Measurements from ENCODE around the gene SOS1. TPM values are rescaled to one million over a fixed set of nuclear protein-coding genes. Genes with fewer than 3 reads are reported as not detected.
A peak's percentile ranks its signal among the peaks of the same experiment; 100 is the strongest.

The SOS1 gene
- total and polyA plus RNA-seq, 2 donors (not counting 1 experiment from before 2014, with no cell fraction given), result 18.2 to 58.1 TPM

DNA sequence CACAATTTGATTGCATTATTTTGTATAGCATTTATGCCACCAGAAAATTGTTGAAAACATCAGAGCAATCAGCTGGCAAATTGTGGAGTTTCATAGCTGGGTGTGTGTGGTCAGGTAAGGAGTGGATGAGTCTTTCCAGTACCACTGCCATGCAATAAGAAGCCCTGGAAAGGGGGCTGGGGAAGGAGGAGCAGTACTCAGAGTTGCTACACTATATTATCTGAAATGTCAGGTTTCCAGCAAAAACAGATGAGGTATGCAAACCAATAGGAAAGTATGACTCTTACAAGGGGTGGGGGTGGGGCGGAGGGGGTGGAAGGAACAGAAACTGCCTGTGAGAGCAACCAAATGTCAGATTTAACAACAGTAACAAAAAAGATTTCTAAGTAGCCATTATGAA lies 112.2 kb downstream of the SOS1 start:
- peaks cover 14% of the 10 kb centered on the region for H3K4me1 Mint-ChIP-seq
- intact Hi-C loops (cut with micrococcal nuclease), result no loop called here
- Histone ChIP-seq H3K27me3 (replicated peaks in 1 of 4; ENCODE audit: control extremely low read depth in 1 of 4, control insufficient read depth in 3 of 4, insufficient read depth in 4 of 4, low read length in 3 of 4) (no peaks in the 10 kb centered on the region), H3K27ac (ENCODE audit: low read length in 2 of 2) (no peak overlapping the region), H3K36me3 (replicated peaks in 1 of 2; ENCODE audit: control extremely low read depth in 1 of 2, control insufficient read depth in 1 of 2, extremely low read depth in 1 of 2, insufficient read depth in 2 of 2, low read length in 1 of 2) (peaks cover 21 to 52% of the 10 kb centered on the region in 2 experiments), H3K4me3 (ENCODE audit: control extremely low read depth in 1 of 5, extremely low read depth in 1 of 5, insufficient read depth in 1 of 5, low read depth in 2 of 5, low read length in 4 of 5) (no peak overlapping the region), H4K20me1 (ENCODE audit: control insufficient read depth, insufficient read depth, low read length, poor library complexity, severe bottlenecking) (no peaks in the 10 kb centered on the region), H3K4me1 (ENCODE audit: control insufficient read depth in 2 of 2, insufficient read depth in 2 of 2, low read length in 2 of 2) (peaks cover 0 to 6% of the 10 kb centered on the region in 2 donors), H2AFZ (ENCODE audit: insufficient read depth, low read depth, low read length, poor library complexity, severe bottlenecking) (no peak overlapping the region), H3K4me2 (replicated peaks; ENCODE audit: low read depth, low read length, poor library complexity, severe bottlenecking) (no peak overlapping the region), H3K9me3 (ENCODE audit: control extremely low read depth in 1 of 3, control insufficient read depth in 2 of 3, insufficient read depth in 1 of 3, low read length in 2 of 3) (peaks cover 0 to 3% (median 0%) of the 10 kb centered on the region in 3 donors), H3K79me2 (ENCODE audit: control insufficient read depth, insufficient read depth, low read length) (no peaks in the 10 kb centered on the region), H3K9ac (ENCODE audit: low read length) (no peak overlapping the region)
- peak overlapping the region; percentile 78 for H3K27ac Mint-ChIP-seq
- H3K4me3 Mint-ChIP-seq, result peak overlapping the region; percentile 24
- ChIA-PET POLR2A (no interaction called here), CTCF (no interaction called here)
- DNase-seq (no peak), ATAC-seq (ENCODE audit: low read depth) (no peak)
- H3K9me3 Mint-ChIP-seq (ENCODE audit: insufficient read depth), result peaks cover 2% of the 10 kb centered on the region
- no peaks in the 10 kb centered on the region for H3K27me3 Mint-ChIP-seq
- TF ChIP-seq CTCF (IDR thresholded peaks at IDR 0.05), result no peak
- no peak for TF ChIP-seq EZH2 (IDR thresholded peaks at IDR 0.05; ENCODE audit: borderline replicate concordance, insufficient read depth, low read depth, low read length, poor library complexity, severe bottlenecking)
- WGBS (ENCODE audit: insufficient coverage), result no CpG with 5 or more reads among the region's 1 CpG

GRCh38 chr2:39007875-39008504 lies 112.9 kb downstream of the SOS1 start:
- WGBS (ENCODE audit: insufficient coverage), result 100% methylated on average over 3 of the region's 5 CpGs
- Histone ChIP-seq H3K4me1 (ENCODE audit: control insufficient read depth in 2 of 2, insufficient read depth in 2 of 2, low read length in 2 of 2) (peaks cover 0 to 6% of the 10 kb centered on the region in 2 donors), H3K4me3 (ENCODE audit: control extremely low read depth in 1 of 5, extremely low read depth in 1 of 5, insufficient read depth in 1 of 5, low read depth in 2 of 5, low read length in 4 of 5) (no peak overlapping the region), H3K27me3 (replicated peaks in 1 of 4; ENCODE audit: control extremely low read depth in 1 of 4, control insufficient read depth in 3 of 4, insufficient read depth in 4 of 4, low read length in 3 of 4) (no peaks in the 10 kb centered on the region), H2AFZ (ENCODE audit: insufficient read depth, low read depth, low read length, poor library complexity, severe bottlenecking) (no peak overlapping the region), H3K36me3 (replicated peaks in 1 of 2; ENCODE audit: control extremely low read depth in 1 of 2, control insufficient read depth in 1 of 2, extremely low read depth in 1 of 2, insufficient read depth in 2 of 2, low read length in 1 of 2) (peaks cover 17 to 48% of the 10 kb centered on the region in 2 experiments), H3K9me3 (ENCODE audit: control extremely low read depth in 1 of 3, control insufficient read depth in 2 of 3, insufficient read depth in 1 of 3, low read length in 2 of 3) (peaks cover 0 to 3% (median 0%) of the 10 kb centered on the region in 3 donors), H3K4me2 (replicated peaks; ENCODE audit: low read depth, low read length, poor library complexity, severe bottlenecking) (no peak overlapping the region), H3K27ac (ENCODE audit: low read length in 2 of 2) (no peak overlapping the region), H3K9ac (ENCODE audit: low read length) (no peak overlapping the region), H3K79me2 (ENCODE audit: control insufficient read depth, insufficient read depth, low read length) (no peaks in the 10 kb centered on the region), H4K20me1 (ENCODE audit: control insufficient read depth, insufficient read depth, low read length, poor library complexity, severe bottlenecking) (no peaks in the 10 kb centered on the region)
- intact Hi-C loops (cut with micrococcal nuclease), result no loop called here
- POLR2A ChIA-PET, result no interaction called here
- CTCF ChIA-PET, result interaction anchor here (0.5 to 1.1 kb wide), 2 partner anchors 118 to 221 kb away, joined by 3 to 4 read pairs; no protein-coding TSS in a partner anchor
- Mint-ChIP-seq H3K27ac (peak overlapping the region; percentile 78), H3K9me3 (ENCODE audit: insufficient read depth) (peaks cover 2% of the 10 kb centered on the region), H3K4me3 (peak overlapping the region; percentile 24), H3K4me1 (peaks cover 14% of the 10 kb centered on the region), H3K27me3 (no peaks in the 10 kb centered on the region)
- DNase-seq (no peak), ATAC-seq (ENCODE audit: low read depth) (no peak)
- TF ChIP-seq CTCF (IDR thresholded peaks at IDR 0.05) (no peak), EZH2 (IDR thresholded peaks at IDR 0.05; ENCODE audit: borderline replicate concordance, insufficient read depth, low read depth, low read length, poor library complexity, severe bottlenecking) (no peak)

Measured in B cell (primary cell).